ENCODE results near the gene PDGFC. TPM values are rescaled to one million over a fixed set of nuclear protein-coding genes. Genes with fewer than 3 reads are reported as not detected.
A peak's percentile ranks its signal among the peaks of the same experiment; 100 is the strongest.

Gene PDGFC
- total RNA-seq, 1 experiment from 2014 or later, result 162 TPM

DNA sequence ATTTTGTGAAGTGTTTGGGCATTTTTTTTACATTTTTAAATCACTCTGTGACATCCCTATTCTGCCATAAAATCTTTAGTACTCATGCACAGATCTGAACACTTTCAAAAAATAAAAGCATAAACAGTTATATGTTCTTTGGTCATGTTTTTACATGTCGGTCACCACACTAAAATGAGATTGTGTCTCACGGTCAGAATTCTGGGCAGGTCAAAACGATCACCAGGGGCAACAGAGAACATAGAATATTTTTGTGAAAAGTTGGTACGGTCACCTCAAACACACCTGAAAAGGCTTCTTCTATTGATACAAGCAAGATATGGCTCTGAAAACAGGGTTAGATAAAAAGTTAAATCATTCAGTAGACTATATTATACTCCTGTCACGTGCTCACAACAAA is 189.1 kb downstream of the PDGFC start:
- no peak for DNase-seq (ENCODE audit: low read depth)

DNA sequence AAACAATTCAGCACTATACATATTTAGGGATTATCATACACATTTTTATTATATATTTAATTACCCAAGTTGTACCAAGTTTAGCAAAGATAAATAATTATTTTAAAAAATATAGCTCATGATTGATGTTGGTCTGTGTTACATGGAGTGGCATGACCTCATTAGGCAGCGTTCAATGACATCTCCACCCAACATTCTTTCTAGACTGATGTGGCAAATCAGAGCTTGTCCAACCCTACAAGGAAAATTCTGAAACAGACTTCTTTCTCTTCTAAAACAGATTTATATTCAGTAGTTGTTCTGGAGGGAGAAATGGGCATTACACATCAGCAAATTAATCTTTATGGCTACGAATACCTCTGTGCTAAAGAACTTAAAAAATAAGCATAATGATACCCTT is 189.7 kb downstream of the PDGFC start:
- peak; percentile 81 for DNase-seq (ENCODE audit: low read depth)

DNA sequence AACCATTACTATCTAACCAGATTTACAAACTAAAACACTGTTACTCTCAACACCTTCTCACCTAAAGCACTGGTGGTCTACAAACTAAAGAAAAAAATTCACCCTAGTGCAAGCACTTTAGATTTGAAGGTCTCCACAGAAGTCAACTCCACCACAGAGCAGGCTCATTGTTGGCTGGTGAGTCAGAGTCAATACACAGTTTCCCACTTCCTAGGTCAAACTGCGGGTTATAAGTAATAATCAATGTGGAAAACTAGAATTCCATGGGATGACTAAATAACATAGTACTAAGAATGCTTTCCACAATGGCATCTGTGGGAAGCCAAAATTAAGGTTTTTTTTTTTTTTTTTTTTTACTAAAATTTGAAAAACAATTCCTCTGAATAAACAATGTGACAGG is 191.8 kb downstream of the PDGFC start:
- peak; percentile 95 for DNase-seq (ENCODE audit: low read depth)

DNA sequence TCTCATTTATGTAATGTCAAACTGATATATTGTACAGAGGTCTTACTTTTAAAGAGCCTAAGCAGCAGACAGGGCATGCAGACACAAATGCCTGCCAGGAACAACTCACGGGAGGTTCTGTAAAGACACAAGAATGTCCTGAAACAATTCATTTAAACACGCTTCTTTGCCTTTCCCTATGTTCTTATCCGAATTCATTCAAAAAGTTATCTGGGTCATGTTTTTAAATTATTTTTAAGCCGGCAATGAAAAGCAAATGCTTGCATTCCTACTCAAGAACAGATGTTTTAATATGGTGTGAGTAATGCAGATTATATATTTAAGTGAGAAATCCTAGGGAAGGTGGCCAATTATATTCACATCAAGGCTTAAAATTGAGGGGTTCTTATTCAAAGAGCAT is 192.6 kb downstream of the PDGFC start:
- peak; percentile 47 for DNase-seq (ENCODE audit: low read depth)

DNA sequence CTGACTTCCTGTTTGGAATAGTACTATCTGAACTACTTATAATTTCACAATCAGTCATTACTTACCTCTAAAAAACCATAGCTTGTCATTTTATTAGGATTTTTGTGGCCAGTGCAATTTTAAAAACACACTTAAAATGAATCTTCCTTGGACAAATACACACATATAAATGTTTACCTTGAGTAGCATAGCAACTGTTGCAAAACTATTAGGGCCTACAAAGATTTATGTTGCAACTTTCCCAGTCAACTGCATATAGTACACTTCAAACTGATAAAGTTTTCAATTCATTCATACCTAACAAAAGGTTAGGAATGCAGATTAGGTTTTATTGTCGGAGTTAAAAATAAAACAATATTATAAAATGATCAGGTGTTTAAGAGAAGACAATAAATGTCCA is 193.0 kb downstream of the PDGFC start:
- peak; percentile 89 for DNase-seq (ENCODE audit: low read depth)

DNA sequence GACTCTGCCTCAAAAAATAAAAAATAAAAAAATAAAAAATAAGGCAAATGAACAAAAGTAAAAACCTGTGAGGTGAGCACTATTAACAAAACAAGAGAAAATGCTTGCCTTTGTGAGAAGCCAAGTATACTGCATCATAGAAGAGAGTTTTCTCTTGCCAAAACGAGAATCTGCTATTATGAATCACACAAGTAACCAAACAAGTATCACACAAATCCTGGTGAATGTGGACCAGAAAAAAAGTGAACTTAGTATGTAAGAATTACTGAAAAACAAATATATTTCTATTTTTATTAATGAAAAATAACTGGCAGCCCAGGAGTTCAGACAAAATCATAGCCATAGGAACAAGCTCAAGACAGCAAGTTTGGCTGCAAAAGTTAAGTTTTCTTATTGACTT is 193.5 kb downstream of the PDGFC start:
- DNase-seq (ENCODE audit: low read depth), result peak; percentile 55

DNA sequence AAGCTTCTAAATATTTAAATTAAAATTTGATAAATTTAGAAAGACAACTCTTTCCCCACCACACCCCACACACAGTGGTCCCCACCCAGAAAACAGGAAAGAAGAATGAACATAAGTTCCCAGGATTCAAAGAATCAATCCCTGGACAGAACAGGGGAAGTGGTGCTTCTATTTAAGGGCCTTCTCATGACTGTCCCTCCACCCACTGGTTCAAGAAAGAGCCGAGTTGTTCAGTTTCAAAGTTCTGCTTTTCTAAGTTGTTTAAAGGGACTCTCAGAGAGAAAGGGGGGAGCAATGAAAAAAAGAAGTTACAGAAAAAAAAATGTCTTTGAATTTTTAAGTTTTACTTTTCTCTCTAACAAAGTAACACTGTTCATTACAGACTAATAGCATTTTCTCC is 195.8 kb downstream of the PDGFC start:
- no peak for DNase-seq (ENCODE audit: low read depth)

DNA sequence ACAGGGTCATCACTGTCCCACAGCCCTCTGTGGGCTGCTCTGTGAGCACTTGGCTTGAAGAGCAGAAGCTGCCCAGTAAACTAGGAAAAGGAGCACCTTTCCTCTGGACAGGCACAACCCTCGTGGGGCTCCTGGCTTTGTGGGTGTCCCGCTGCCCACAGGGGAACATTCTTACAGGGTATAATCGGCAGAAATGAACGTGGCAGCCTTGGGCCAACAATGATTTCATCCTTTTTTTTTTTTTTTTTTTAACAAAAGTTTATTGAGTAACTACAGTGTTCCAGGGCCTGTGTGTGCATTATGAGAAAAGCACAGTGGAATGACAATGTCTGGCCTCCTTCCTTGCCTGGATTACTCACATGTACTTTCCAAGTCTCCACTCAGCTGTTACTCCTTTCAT is 197.2 kb downstream of the PDGFC start:
- peak; percentile 82 for DNase-seq (ENCODE audit: low read depth)

DNA sequence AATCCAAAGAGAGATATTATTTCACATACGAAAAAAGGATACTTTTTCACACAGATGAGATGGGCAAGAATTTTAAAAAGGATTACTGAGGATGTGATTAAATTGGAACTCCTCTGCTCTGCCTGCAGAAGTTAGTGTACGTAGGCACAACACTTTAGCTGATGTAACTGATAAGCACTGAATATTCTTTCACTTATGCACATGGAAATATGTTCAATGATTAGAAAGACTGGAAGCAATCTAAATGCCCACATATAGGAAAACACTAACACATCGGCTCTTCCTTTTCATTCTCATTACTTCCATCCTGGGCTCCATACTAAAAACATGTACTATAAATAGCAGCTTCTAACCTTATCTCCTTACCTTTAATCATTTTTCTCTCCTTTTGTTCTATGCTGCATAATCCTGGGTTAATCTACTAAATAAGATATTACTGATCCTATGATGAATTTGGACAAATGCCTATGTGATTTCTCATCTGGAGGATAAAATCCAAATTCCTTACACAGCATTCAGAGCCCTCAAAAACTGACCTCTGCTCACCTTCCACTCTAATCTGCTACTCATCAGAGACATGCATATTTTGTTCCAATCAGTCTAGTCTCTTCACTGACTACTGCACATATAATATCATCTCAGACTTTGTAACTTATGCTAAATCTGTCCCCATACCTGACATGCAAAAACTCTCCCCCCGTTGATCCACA is 197.8 kb downstream of the PDGFC start:
- DNase-seq (ENCODE audit: low read depth), result peak; percentile 81

DNA sequence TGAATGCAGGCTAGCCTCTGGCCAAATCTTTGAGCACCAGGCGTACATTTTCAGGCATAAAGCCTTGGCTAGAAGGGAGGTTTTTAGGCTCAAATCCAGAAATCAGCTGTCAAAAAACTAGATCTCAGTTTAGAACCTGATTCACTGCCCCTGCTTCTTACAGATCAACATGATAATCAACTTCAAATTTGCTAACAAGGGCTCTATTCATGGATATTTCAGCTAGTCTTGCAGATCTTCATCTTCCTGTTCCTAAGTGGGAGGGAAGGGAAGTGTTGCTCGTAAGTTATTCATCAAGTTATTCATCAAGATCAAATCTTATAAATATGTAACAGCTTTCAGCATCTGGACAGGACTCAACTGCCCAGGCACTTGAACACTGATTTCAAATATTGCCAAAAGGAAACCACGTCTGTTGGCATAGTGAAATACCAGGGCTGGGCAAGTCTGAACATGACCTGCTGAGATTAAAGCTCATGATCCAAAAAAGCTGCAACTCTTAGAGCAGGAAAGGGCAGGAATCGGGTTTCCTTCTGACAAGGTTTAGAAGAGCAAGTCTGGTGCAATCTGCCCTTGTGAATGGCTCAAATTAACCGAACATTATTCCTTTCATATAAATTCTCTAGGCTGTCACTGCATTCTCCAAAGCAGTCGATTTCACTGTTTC is 200.3 kb downstream of the PDGFC start:
- peak; percentile 89 for DNase-seq (ENCODE audit: low read depth)

DNA sequence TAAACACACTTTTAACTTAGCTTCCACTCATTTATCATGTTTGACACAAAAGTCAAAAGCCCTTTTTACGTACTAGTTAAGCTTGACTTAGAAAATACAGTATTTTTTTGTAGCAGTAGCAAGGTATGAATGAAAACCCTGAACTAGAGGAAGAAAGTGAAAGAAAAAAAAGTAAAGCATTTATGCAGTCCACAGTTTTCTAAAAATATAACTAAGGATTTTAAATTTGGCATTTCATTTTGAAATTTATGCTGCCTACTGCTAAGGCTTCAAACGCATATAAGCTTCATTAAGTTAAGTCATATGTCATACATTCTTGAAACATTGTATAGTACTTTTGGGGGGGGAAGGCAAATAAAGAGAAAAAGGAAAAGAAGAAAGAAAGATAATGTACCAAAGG is 201.5 kb downstream of the PDGFC start:
- DNase-seq (ENCODE audit: low read depth), result no peak

DNA sequence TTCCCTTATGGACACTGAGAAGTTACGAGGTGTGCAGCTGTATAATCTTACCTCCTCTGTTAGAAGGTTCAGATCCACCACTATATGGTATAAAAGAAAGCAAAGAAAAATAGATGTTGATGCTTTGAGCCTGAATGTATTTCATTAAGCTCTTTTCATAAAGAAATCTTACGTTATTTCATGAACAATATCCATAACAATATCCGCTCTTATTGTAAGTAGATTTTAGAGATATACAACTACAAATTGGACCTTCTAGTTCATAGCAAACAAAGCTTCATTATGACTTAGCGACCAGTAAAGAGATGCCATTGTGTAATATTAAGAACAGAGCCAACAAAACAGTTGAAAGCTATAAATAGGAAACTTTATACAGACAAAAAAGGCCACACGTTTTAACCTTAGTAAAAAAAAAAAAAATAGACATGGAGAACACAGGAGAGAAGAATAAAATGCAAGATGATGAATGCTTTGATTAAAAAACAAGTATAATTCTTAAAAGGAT is 203.6 kb downstream of the PDGFC start:
- no peak for DNase-seq (ENCODE audit: low read depth)

DNA sequence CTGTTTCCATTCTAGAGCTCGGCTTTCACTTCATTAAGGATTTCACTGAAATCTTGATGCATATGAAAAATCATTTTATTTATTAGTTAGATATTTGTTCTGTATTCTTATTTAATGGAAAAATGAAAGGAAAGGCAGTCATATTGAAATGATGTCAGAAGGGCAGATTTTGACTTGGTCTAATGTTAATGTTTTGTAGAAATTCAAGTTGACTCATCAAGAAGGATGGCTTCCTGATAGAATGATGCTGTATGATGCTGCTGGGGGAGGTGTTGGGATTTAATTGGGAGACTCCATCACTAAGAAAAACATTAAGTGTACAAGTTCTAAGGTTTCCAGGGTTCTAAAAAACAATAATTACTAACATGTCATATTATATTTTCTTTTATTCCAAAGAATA is 204.8 kb downstream of the PDGFC start:
- DNase-seq (ENCODE audit: low read depth), result peak; percentile 66

DNA sequence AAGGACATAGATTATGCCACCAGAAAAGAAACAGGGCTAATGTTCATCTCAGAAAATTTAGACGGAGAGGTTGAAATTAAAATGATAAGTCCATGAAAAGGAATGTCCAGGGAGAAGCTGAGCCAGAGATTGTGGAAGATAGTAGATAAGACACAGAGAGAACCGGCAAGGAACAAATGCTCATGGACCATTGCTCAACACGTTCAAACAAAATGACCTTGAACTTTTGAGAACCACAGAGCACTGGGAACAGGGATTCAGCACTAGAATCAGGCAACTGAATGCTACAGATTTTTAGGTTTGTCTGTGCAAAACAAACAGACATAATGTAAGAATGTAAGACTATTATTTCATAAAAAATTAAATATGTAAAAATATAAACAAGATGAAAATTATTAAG is 206.3 kb downstream of the PDGFC start:
- peak; percentile 62 for DNase-seq (ENCODE audit: low read depth)

DNA sequence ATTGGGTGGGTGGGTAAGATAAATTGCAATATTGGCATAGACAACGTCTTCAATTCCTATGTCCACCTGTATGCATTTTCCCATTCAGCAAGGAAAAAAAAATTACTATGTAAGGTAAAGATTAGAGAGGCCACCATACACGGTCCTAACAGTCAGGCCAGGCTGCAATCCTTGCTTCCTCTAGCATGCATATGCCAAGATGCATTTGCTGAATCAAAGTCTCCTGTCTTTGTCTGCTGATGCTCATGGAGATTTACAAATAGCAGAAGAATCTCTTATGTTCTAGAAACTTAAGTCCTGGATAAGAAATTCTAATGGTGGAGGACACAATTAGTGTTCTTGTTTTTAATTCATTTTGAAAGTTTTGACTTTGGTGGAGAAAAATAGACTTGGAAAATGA is 206.8 kb downstream of the PDGFC start:
- DNase-seq (ENCODE audit: low read depth), result no peak

DNA sequence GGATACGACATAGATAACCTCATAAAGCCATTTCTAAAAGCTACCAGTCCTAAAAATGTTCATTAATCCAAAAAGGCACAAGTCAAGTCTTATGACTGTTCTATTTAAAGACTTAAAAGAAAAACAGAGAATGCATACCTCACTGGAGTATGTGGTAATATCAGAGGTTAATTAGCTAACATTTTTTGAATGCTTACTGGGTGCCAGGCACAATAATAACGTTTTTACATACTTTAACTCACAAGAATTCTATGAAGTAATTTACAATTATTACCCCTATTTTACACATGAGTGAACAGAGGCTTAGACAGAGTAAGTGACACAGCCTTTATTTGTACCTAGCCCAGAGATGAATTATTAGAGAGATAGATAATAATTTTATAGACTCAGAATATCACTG is 207.5 kb downstream of the PDGFC start:
- DNase-seq (ENCODE audit: low read depth), result peak; percentile 73

DNA sequence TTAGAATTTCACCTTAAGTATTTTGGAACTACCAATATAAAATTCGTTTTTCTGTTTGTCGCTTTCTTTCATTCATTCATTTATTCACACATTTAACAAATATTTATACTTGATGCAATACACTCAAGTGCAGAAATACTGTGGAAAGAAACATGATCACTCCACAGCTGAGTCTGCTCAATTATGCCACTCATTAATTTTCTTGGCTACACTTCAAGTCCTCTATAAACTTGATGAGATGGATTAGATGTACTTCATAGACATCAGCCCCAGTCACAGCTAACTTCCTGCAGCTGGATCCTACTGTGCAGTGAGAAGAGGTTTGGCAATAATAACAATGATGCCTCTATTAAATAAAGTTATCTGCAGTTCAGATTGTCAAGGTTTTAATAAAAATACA is 208.1 kb downstream of the PDGFC start:
- peak; percentile 51 for DNase-seq (ENCODE audit: low read depth)

DNA sequence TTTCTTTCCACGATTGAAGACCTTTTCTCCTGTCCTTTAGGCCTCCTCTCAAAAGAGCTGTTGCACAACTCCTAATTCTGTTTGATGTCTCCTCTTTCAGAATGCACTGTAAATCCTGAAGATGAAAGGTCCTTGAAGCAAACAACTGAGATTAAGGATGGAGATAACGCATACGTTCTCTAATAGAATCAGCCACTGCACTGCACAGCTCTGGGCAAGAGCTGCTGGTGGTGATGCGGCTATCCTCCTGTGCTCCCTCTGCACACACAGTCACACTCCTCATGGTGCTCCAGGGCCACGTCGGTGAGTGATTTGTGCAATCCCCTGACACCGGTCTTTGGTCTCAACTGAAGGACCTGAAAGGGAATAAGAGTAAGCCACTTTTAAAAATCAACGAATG is 208.7 kb downstream of the PDGFC start:
- no peak for DNase-seq (ENCODE audit: low read depth)

DNA sequence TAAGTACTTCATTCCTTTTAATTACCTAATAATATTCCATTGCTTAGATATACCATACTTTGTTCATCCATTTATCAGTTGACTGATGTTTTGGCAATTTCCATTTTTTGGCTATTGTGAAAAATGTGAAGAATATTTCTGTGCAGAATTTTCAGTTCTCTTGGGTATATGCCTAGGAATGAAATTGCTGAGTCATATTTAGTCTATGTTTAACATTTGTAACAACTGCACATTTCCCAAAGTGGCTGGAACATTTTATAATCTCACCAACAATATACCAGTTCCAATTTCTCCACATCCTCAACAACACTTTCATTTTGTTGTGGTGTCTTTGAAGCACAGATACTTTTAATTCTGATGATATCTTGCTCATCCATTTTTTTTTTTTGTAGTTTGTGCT is 215.5 kb downstream of the PDGFC start:
- DNase-seq (ENCODE audit: low read depth), result no peak

DNA sequence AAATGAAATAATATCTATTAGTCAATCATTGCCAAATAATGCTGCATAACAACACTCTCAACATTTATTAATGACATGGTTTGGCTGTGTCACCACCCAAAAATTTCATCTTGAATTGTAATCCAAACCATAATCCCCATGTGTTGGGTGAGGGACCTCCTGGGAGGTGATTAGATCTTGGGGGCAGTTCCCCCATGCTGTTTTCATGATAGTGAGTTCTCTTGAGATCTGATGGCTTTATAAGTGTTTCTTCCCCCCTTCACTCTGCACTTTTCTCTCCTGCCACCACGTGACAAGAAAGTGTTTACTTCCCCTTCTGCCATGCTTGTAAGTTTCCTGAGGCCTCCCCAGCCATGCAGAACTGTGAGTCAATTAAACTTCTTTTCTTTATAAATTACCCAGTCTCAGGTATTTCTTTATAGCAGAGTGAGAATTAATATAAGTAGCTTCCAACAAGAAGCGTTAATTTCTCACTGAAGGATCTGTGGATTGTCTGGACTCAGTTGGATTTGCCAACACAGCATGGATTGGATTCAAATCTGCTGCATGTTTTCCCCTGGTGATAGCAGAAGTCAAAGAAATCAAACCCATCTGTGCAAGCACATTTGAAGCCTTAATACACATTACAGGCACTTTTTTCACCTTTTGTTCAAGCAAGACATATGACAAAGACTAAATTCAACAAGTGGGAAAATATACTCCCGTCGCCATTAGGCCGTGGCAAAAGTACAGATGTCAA is 216.6 kb downstream of the PDGFC start:
- peak; percentile 76 for DNase-seq (ENCODE audit: low read depth)

DNA sequence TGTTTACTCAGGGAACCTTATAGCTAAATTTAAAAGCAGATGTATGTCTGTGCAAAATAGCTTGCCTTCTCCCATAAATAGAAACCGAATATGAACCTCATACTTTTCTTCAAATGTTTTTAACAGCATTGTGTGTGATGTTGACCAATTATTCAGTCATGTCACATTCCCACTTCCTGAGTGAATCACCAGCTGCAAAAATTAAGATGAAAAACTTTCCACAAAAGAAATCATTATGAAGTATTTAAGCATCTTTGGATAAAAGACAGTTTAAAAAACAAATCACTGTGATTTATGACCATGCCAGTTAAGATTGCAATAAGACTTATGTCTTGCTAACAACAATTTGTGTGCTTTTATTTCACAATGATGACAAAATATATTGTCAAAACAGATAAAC is 220.1 kb downstream of the PDGFC start:
- DNase-seq (ENCODE audit: low read depth), result peak; percentile 89

All from M059J (cell line).